K562 (cell line): ENCODE data around the gene SNCB. TPM values are rescaled to one million over a fixed set of nuclear protein-coding genes. Genes with fewer than 3 reads are reported as not detected.

Experiments
- ATAC-seq: fragments of 200-7000 bp; cut with Tn5 transposase; 3 replicates; pipeline ENCODE4 v1.9.1; 2020; ENCODE audit warnings: moderate library complexity
- BruUV-seq: library from RNA; stranded (reverse); fragments of 400-500 nt; replicated peaks from 2 replicates; lab custom pipeline; 2021; lab: Mats Ljungman, UMichigan
- CTCF ChIA-PET: fragments of 300-600 bp; formaldehyde crosslinking; extraction: SDS; loops from one replicate; lab custom pipeline; 2021; ENCODE audit warnings: low intra/inter-chr PET ratio; lab: Yijun Ruan, JAX
- POLR2A ChIA-PET: fragments of 300-600, 350-650 bp; sonication (Branson Sonifier 250); formaldehyde crosslinking; extraction: SDS; loops from one replicate; lab custom pipeline; 2021; ENCODE audit warnings: antibody characterized with exemption, inconsistent platforms; lab: Yijun Ruan, JAX
- DNase-seq, 4 experiments: peaks; one replicate each; pipeline versions ENCODE4 v3.0.0 to v3.0.0-alpha.2; 2011 to 2018; ENCODE audit warnings: low spot score in 3 of 4, mixed read lengths in 3 of 4; ENCODE audit errors: extremely low read depth in 1 of 4
- FAIRE-seq: peaks from 2 replicates; lab custom pipeline; 2011; peaks lifted over from hg19 to GRCh38; lab: Jason Lieb, UNC
- H2AFZ ChIP-seq: 2 replicates; pipeline ENCODE4 v1.6.0; 2011; ENCODE audit warnings: low read depth, low read length, control low read depth, inconsistent platforms
- H3K27ac ChIP-seq: fragments of 200-600 bp; 3 replicates; pipeline ENCODE4 v1.8.0; 2011; ENCODE audit warnings: low read depth, mild to moderate bottlenecking, control low read depth, inconsistent platforms, low read length, moderate library complexity, mixed read lengths; ENCODE audit errors: extremely low read depth
- H3K27me3 ChIP-seq, 2 experiments: fragments of 300-600 bp in 1 of 2; 2 replicates in 1 of 2; 3 replicates in 1 of 2; pipeline versions ENCODE4 v1.6.0 to v1.8.0; 2011; ENCODE audit warnings: inconsistent platforms in 2 of 2, low read length in 2 of 2, mild to moderate bottlenecking in 1 of 2, mixed read lengths in 1 of 2, moderate library complexity in 1 of 2; ENCODE audit not compliant: control insufficient read depth in 2 of 2, insufficient read depth in 2 of 2
- H3K36me3 ChIP-seq: fragments of 300-600 bp; 3 replicates; pipeline ENCODE4 v1.8.0; 2011; ENCODE audit warnings: mild to moderate bottlenecking, low read length, inconsistent platforms; ENCODE audit not compliant: control insufficient read depth, insufficient read depth
- H3K4me1 ChIP-seq, 2 experiments: fragments of 200-600 bp in 1 of 2; replicated peaks in 1 of 2; 2 replicates in 1 of 2; 3 replicates in 1 of 2; pipeline versions ENCODE4 v1.5.1 to v1.8.0; 2011; ENCODE audit warnings: inconsistent platforms in 2 of 2, low read length in 2 of 2, mild to moderate bottlenecking in 1 of 2, mixed read lengths in 1 of 2, moderate library complexity in 1 of 2; ENCODE audit not compliant: control insufficient read depth in 2 of 2, insufficient read depth in 2 of 2
- H3K4me2 ChIP-seq: 2 replicates; pipeline ENCODE4 v1.6.1; 2011; ENCODE audit warnings: low read length, control low read depth, inconsistent platforms, mixed read lengths; ENCODE audit not compliant: insufficient read depth
- H3K4me3 ChIP-seq: fragments of 200-600 bp; sonication (generic), shearing (Covaris generic); 2 replicates; pipeline ENCODE4 v1.5.1; 2016; ENCODE audit warnings: control low read depth, inconsistent platforms
- H3K79me2 ChIP-seq: fragments of 200-600 bp; 3 replicates; pipeline ENCODE4 v1.8.0; 2011; ENCODE audit warnings: low read length, inconsistent platforms; ENCODE audit not compliant: control insufficient read depth, insufficient read depth
- H3K9ac ChIP-seq, 2 experiments: 2 replicates each; pipeline versions ENCODE4 v1.6.0 to v1.6.1; 2011; ENCODE audit warnings: low read depth in 2 of 2, low read length in 2 of 2, control low read depth in 1 of 2, inconsistent platforms in 1 of 2, mild to moderate bottlenecking in 1 of 2, mixed read lengths in 1 of 2; ENCODE audit not compliant: insufficient read depth in 1 of 2
- H3K9me1 ChIP-seq: one replicate; pipeline ENCODE4 v1.6.0; 2011; ENCODE audit warnings: inconsistent platforms, mild to moderate bottlenecking, low read length, moderate library complexity; ENCODE audit not compliant: control insufficient read depth, insufficient read depth
- H3K9me3 ChIP-seq: replicated peaks from 2 replicates; pipeline ENCODE4 v1.5.1; 2011; ENCODE audit warnings: low read depth, low read length, inconsistent platforms; ENCODE audit not compliant: control insufficient read depth, insufficient read depth
- H4K20me1 ChIP-seq: replicated peaks from 2 replicates; pipeline ENCODE4 v1.6.1; 2011; ENCODE audit warnings: low read length, inconsistent platforms, mixed read lengths; ENCODE audit not compliant: control insufficient read depth, insufficient read depth
- CBFA2T3 ChIP-seq: fragments of 450-650 bp; IDR thresholded peaks from 2 replicates; pipeline ENCODE4 v1.6.1; 2017
- KHSRP ChIP-seq: fragments of 450-650 bp; IDR thresholded peaks from 2 replicates; pipeline ENCODE4 v1.6.1; 2017
- NCOR1 ChIP-seq: fragments of 450-650 bp; IDR thresholded peaks from 2 replicates; pipeline ENCODE4 v1.6.1; 2016; ENCODE audit warnings: mild to moderate bottlenecking, moderate library complexity
- NFE2 ChIP-seq: IDR thresholded peaks from 2 replicates; pipeline ENCODE4 v1.6.1; 2014; ENCODE audit warnings: antibody characterized with exemption, low read depth
- SETDB1 ChIP-seq: IDR thresholded peaks from one replicate; pipeline ENCODE4 v1.6.1; 2012; ENCODE audit warnings: low read length, control low read depth, inconsistent platforms
- WGBS: fragments of 100-300 bp; shearing (Covaris generic); methylation state at CpG from one replicate; pipeline ENCODE4 v1.1.6; 2016; ENCODE audit warnings: low coverage, mixed read lengths; ENCODE audit not compliant: insufficient coverage; ENCODE audit errors: missing lambda C conversion rate; 5-methylcytosine and 5-hydroxymethylcytosine counted together
- in situ Hi-C: fragments of 300-500 bp; cut with MboI; formaldehyde crosslinking; loops from 4 replicates; pipeline ENCODE4 v1.15.0; 2018; ENCODE audit warnings: inconsistent platforms, mixed read lengths
- intact Hi-C: fragments of 100-400 bp; cut with micrococcal nuclease; formaldehyde crosslinking; loops from 2 replicates; pipeline ENCODE4 v1.14.2; 2022
- polyA plus RNA-seq, 8 experiments: library from polyadenylated mRNA; depleted of rRNA in 4 of 8; stranded (reverse) in 5 of 8; unstranded in 3 of 8; fragments of >200 nt; fragmentation: Nextera tagmentation in 2 of 8; fragmentation: Illumina TruSeq in 1 of 8; extraction: Ambion mirVana in 2 of 8; extraction: Trizol in 1 of 8; gene quantifications; 2 replicates each; pipeline versions ENCODE4 v1.2.1 to v1.2.3, GENCODE V29; 2011 to 2014; ENCODE audit warnings: inconsistent platforms in 1 of 8, missing spikeins in 1 of 8
- total RNA-seq, 7 experiments: library from RNA; depleted of rRNA in 6 of 7; stranded (reverse); fragments of >200 nt in 6 of 7; fragmentation: Illumina TruSeq in 2 of 7; extraction: Trizol in 2 of 7; gene quantifications; 2 replicates each; pipeline versions ENCODE4 v1.2.1 to v1.2.3, GENCODE V29; 2011 to 2021; ENCODE audit warnings: low replicate concordance in 1 of 7
- TF ChIP-seq, protein P1 (sequence below), 2 experiments: IDR thresholded peaks; 2 replicates each; pipeline ENCODE4 v1.6.1; 2012; ENCODE audit warnings: improper control_type of control experiment in 2 of 2, low read depth in 2 of 2, low read length in 2 of 2, borderline replicate concordance in 1 of 2

The SNCB gene
- total and polyA plus RNA-seq, 9 of the 15 experiments (the other 6 are each of a cell fraction or from before 2014, with no cell fraction given) = not detected

DNA sequence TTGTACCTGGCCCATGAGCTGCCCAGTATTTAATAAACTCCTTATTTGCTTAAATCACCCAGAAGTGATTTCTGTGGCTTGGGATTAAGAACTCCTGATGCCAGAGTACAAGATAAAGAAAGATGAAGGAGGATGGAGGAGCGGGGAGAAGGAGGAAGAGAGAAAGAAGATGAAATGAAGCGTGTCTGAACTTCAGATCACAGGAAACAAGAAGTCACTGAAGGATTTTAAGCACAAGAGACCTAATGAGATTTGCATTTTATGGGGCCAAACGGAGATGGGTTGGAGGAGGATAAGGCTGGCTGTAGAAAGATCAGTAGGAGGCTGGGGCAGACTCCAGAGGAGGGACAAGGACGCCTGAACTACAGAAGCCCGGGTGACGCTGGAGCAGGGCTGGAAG, 3.3 kb upstream of the SNCB start:
- no peaks in the 10 kb centered on the region for H3K9me1 ChIP-seq
- H3K27ac ChIP-seq = no peak overlapping the region
- in situ Hi-C loops (no loop called here), intact Hi-C loops (no loop called here)
- no peak for DNase-seq
- no TSS peak for BruUV-seq
- FAIRE-seq = no peak
- no peak overlapping the region for H3K4me2 ChIP-seq
- no peaks in the 10 kb centered on the region for H3K79me2 ChIP-seq
- POLR2A ChIA-PET = no interaction called here
- H3K36me3 ChIP-seq = no peaks in the 10 kb centered on the region
- no peak overlapping the region for H3K9ac ChIP-seq
- H3K9me3 ChIP-seq = no peaks in the 10 kb centered on the region
- ATAC-seq = no peak
- H4K20me1 ChIP-seq = peaks cover 4% of the 10 kb centered on the region; the same call in 1 of the 2 replicates
- H3K4me1 ChIP-seq = peaks cover 0 to 20% of the 10 kb centered on the region in 2 experiments; a peak in 3 of 5 replicates
- TF ChIP-seq KHSRP (no peak), NFE2 (no peak), NCOR1 (no peak), SETDB1 (no peak), CBFA2T3 (no peak)
- TF ChIP-seq, protein P1, sequence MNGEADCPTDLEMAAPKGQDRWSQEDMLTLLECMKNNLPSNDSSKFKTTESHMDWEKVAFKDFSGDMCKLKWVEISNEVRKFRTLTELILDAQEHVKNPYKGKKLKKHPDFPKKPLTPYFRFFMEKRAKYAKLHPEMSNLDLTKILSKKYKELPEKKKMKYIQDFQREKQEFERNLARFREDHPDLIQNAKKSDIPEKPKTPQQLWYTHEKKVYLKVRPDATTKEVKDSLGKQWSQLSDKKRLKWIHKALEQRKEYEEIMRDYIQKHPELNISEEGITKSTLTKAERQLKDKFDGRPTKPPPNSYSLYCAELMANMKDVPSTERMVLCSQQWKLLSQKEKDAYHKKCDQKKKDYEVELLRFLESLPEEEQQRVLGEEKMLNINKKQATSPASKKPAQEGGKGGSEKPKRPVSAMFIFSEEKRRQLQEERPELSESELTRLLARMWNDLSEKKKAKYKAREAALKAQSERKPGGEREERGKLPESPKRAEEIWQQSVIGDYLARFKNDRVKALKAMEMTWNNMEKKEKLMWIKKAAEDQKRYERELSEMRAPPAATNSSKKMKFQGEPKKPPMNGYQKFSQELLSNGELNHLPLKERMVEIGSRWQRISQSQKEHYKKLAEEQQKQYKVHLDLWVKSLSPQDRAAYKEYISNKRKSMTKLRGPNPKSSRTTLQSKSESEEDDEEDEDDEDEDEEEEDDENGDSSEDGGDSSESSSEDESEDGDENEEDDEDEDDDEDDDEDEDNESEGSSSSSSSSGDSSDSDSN (IDR thresholded peaks at IDR 0.05; ENCODE audit: borderline replicate concordance in 1 of 2, low read depth in 2 of 2, low read length in 2 of 2) = no peak
- H3K27me3 ChIP-seq = peaks cover 53 to 80% of the 10 kb centered on the region in 2 experiments
- CTCF ChIA-PET = no interaction called here
- no peak overlapping the region for H3K4me3 ChIP-seq
- no peak overlapping the region for H2AFZ ChIP-seq
- WGBS = 0% methylated on average over 6 of the region's 6 CpGs
